H1 (cell line): ENCODE data around the gene PFN3. TPM values are rescaled to one million over a fixed set of nuclear protein-coding genes. Genes with fewer than 3 reads are reported as not detected.

ENCODE experiments used
- SIRT6 ChIP-seq: IDR thresholded peaks from one replicate; pipeline ENCODE4 v1.7.1; 2012; ENCODE audit warnings: low read length, inconsistent platforms
- polyA plus RNA-seq, 7 experiments: library from polyadenylated mRNA; depleted of rRNA in 3 of 7; stranded (reverse) in 5 of 7; unstranded in 2 of 7; fragments of >200 nt in 5 of 7; fragments of 200-250 nt in 2 of 7; gene quantifications; 1 replicate in 5 of 7; 2 replicates in 1 of 7; 4 replicates in 1 of 7; pipeline versions ENCODE4 v1.2.1 to v1.2.3, GENCODE V29; 2011 to 2013; ENCODE audit warnings: missing spikeins in 2 of 7, mixed read lengths in 2 of 7
- total RNA-seq: library from RNA; stranded (reverse); fragmentation: NEBNext Ultra II Directional; extraction: Animal tissue kit (Norgen Biotek cat#: 25700); gene quantifications from 2 replicates; pipeline ENCODE4 v1.2.1, GENCODE V29; 2021

The PFN3 gene
- total and polyA plus RNA-seq, 2 of the 8 experiments (the other 6 are each of a cell fraction or from before 2014, with no cell fraction given): not detected

- TF ChIP-seq SIRT6: no peak
Observed at GRCh38 chr5:177377851-177378776, 22.3 kb downstream of the PFN3 start (continued).
